CD4-positive, alpha-beta memory T cell (primary cell): ENCODE measurements around the gene XPNPEP2. TPM values are rescaled to one million over a fixed set of nuclear protein-coding genes. Genes with fewer than 3 reads are reported as not detected.

Experiments
- CTCF ChIA-PET: fragments of 350-600 bp; sonication (Branson Sonifier 250); formaldehyde crosslinking; loops from one replicate; lab custom pipeline; 2021; ENCODE audit warnings: inconsistent platforms; ENCODE audit not compliant: partially characterized antibody; lab: Charles Lee
- POLR2A ChIA-PET: fragments of 350-600 bp; sonication (Branson Sonifier 250); formaldehyde crosslinking; loops from one replicate; lab custom pipeline; 2021; ENCODE audit not compliant: partially characterized antibody; lab: Charles Lee
- DNase-seq, 5 donors: peaks; one replicate each; pipeline versions ENCODE4 v3.0.0 to v3.0.0-alpha.2; 2020 to 2022; ENCODE audit warnings: mixed read lengths in 1 of 5
- H3K27ac ChIP-seq: one replicate; pipeline ENCODE4 v1.7.0; 2013; ENCODE audit warnings: low read depth, low read length
- H3K27me3 ChIP-seq: 2 replicates; pipeline ENCODE4 v1.7.0; 2013; ENCODE audit warnings: mild to moderate bottlenecking, low read length, moderate library complexity; ENCODE audit not compliant: insufficient read depth
- H3K36me3 ChIP-seq: 2 replicates; pipeline ENCODE4 v1.7.0; 2013; ENCODE audit warnings: mild to moderate bottlenecking, low read length, moderate library complexity; ENCODE audit not compliant: insufficient read depth
- H3K4me1 ChIP-seq: 2 replicates; pipeline ENCODE4 v1.7.0; 2013; ENCODE audit warnings: mild to moderate bottlenecking, low read length, moderate library complexity; ENCODE audit not compliant: insufficient read depth
- H3K4me3 ChIP-seq, 2 donors: one replicate each; pipeline ENCODE4 v1.7.0; 2013; ENCODE audit warnings: low read length in 2 of 2, mild to moderate bottlenecking in 1 of 2
- H3K9me3 ChIP-seq, 2 donors: one replicate each; pipeline ENCODE4 v1.7.0; 2013; ENCODE audit warnings: low read length in 2 of 2, control low read depth in 1 of 2; ENCODE audit not compliant: control insufficient read depth in 1 of 2
- H3K27ac Mint-ChIP-seq, 7 donors: one replicate each; pipeline ENCODE4 v1.8.0; 2020 to 2021; ENCODE audit warnings: mixed read lengths in 7 of 7, mild to moderate bottlenecking in 6 of 7, inconsistent platforms in 3 of 7, moderate library complexity in 3 of 7
- H3K27me3 Mint-ChIP-seq, 2 donors: one replicate each; pipeline ENCODE4 v1.8.0; 2020 to 2021; ENCODE audit warnings: mixed read lengths in 2 of 2
- H3K36me3 Mint-ChIP-seq, 2 donors: one replicate each; pipeline ENCODE4 v1.8.0; 2020 to 2021; ENCODE audit warnings: mixed read lengths in 2 of 2, inconsistent platforms in 1 of 2, mild to moderate bottlenecking in 1 of 2
- H3K4me1 Mint-ChIP-seq, 4 donors: one replicate each; pipeline ENCODE4 v1.8.0; 2020 to 2021; ENCODE audit warnings: mixed read lengths in 4 of 4, mild to moderate bottlenecking in 1 of 4
- H3K4me3 Mint-ChIP-seq, 8 donors: one replicate each; pipeline ENCODE4 v1.8.0; 2020 to 2021; ENCODE audit warnings: mixed read lengths in 8 of 8, mild to moderate bottlenecking in 7 of 8, moderate library complexity in 6 of 8, inconsistent platforms in 3 of 8
- H3K9me3 Mint-ChIP-seq, 8 donors: one replicate each; pipeline ENCODE4 v1.8.0; 2020 to 2021; ENCODE audit warnings: mixed read lengths in 8 of 8, mild to moderate bottlenecking in 5 of 8, inconsistent platforms in 3 of 8, moderate library complexity in 1 of 8
- intact Hi-C: fragments of 100-400 bp; cut with micrococcal nuclease; formaldehyde crosslinking; loops from one replicate; pipeline ENCODE4 v1.15.1; 2023
- polyA plus RNA-seq, 2 donors: library from polyadenylated mRNA; unstranded; fragments of 300-500 nt; fragmentation: Illumina TruSeq; gene quantifications; one replicate each; pipeline ENCODE4 v1.2.3, GENCODE V29; 2021
- total RNA-seq, 2 experiments: library from RNA; stranded (reverse); gene quantifications; one replicate each; pipeline ENCODE4 v1.2.3, GENCODE V29; 2021

The XPNPEP2 gene
- total and polyA plus RNA-seq, 4 experiments from 2014 or later = 0.32 to 0.90 (median 0.41) TPM

DNA sequence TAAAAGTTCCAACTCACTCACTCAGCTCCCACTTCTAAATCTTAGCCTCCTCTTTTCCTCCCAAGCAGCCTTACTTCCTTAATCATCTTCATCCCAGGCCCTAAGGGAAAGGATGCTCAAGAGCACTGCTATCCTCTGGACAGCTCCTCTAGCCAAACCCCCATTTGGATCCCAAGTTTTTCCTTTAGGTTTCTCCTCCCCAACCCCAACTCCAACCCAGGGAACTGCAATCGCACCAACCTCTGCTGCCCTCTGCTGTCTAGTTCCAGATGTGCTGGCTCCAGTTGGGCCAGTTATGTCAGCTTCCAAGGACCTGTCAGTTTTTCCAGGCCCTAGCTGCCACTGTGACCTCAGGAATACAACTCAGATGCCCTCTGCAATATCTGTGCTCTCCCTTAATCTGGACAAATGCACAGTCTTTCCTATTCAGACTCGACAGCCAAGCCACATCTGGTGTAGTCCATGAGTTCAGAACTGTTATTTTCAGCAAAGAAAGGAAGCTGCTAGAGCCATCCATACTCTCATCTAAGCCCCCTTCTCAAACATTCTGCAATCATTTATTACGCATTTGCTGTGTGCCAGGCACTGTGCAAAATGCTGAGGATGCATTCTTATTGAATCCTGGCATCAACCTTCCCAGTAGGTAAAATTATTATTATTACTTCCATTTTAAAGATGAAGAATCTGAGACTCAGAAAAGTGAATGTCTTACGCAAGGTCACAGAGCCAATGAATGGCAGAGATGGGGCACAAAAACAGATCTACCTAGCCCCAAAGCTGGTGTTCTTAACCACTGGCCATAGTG is 12.3 kb upstream of the XPNPEP2 start:
- Mint-ChIP-seq H3K27me3 (no peaks in the 10 kb centered on the region), H3K36me3 (no peaks in the 10 kb centered on the region), H3K4me3 (no peak overlapping the region), H3K27ac (peak overlapping the region in 2 of 7 donors; percentile 50 to 73), H3K4me1 (peaks cover 27 to 46% (median 34%) of the 10 kb centered on the region in 4 donors), H3K9me3 (peaks cover 0 to 3% (median 0%) of the 10 kb centered on the region in 8 donors)
- ChIA-PET CTCF (interaction anchor here (0.6 to 3.6 kb wide), 25 partner anchors 9 to 265 kb away, joined by 3 to 18 read pairs (median 6); partner anchors contain the start of genes APLN and XPNPEP2), POLR2A (interaction anchor here (0.6 to 1.7 kb wide), 10 partner anchors 10 to 90 kb away, joined by 3 to 7 read pairs (median 4); no protein-coding TSS in a partner anchor)
- H3K27me3 ChIP-seq = no peaks in the 10 kb centered on the region
- DNase-seq = peak in 2 of 5 donors; percentile 18 to 24
- H3K9me3 ChIP-seq = no peaks in the 10 kb centered on the region
- no peaks in the 10 kb centered on the region for H3K36me3 ChIP-seq
- no peak overlapping the region for H3K27ac ChIP-seq
- H3K4me3 ChIP-seq = no peak overlapping the region
- H3K4me1 ChIP-seq = peaks cover 26% of the 10 kb centered on the region
- intact Hi-C loops = loop anchor here (1.0 to 5.0 kb wide), 3 partner anchors 69 to 97 kb away; no protein-coding TSS in a partner anchor

DNA sequence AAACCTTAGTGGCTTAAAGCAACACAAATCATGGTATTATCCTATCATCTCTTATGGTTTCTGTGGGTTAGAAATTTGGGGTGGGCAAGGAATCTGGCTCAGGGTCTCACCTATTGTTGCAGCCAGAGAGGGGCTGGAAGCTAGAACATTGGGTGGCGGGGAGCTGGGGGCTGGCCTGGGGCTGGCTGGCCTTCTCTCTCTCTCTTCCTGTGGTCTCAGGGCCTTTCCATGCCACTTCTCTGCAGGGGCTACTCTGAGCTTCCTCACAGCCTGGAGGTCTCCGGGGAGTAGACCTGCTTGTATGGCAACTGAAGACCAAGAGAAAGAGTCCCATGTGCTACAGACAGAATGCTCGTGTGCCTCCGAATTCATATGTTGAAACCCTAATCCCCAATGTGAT is 10.7 kb upstream of the XPNPEP2 start:
- CTCF ChIA-PET = interaction anchor here (2.8 to 3.0 kb wide), 2 partner anchors 9 to 95 kb away, joined by 16 to 18 read pairs; partner anchors contain the start of gene XPNPEP2
- H3K27me3 ChIP-seq = no peaks in the 10 kb centered on the region
- peaks cover 0 to 3% (median 0%) of the 10 kb centered on the region in 8 donors for H3K9me3 Mint-ChIP-seq

DNA sequence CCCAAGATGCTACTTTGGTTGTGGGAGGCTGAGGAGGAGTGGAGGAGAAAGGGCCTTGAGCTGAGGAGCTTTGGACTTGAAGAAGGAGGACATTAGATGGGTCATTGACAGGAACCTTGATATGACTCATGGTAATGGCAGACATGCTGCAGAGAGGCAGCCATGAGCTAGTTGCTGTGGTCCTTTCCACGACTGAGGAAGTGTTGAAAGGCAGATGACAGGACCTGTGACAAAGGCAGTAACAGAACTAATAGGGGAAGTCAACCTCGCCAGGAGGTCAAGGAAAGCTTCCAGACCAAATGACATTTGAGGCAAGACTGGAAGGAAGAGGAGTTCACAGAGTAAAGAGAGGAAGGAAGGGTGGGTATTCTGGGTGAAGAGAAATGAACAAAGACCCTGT is 7.6 kb upstream of the XPNPEP2 start:
- no peak for DNase-seq
- intact Hi-C loops = no loop called here
- ChIA-PET CTCF (interaction anchor here (1.6 kb wide), 1 partner anchor 92 kb away, joined by 4 read pairs; no protein-coding TSS in a partner anchor), POLR2A (interaction anchor here (0.9 to 1.0 kb wide), 2 partner anchors 49 to 50 kb away, joined by 3 to 5 read pairs; partner anchors contain the start of gene SASH3)
- H3K9me3 ChIP-seq = no peaks in the 10 kb centered on the region
- Mint-ChIP-seq H3K36me3 (no peaks in the 10 kb centered on the region), H3K4me1 (peaks cover 20 to 35% (median 30%) of the 10 kb centered on the region in 4 donors), H3K9me3 (peaks cover 0 to 3% (median 0%) of the 10 kb centered on the region in 8 donors), H3K4me3 (peak overlapping the region in 3 of 8 donors; percentile 33 to 65 (median 49)), H3K27me3 (no peaks in the 10 kb centered on the region), H3K27ac (peak overlapping the region in 4 of 7 donors; percentile 8 to 86 (median 82))
- H3K27ac ChIP-seq = no peak overlapping the region
- H3K36me3 ChIP-seq = no peaks in the 10 kb centered on the region
- H3K4me1 ChIP-seq = peaks cover 20% of the 10 kb centered on the region
- no peak overlapping the region for H3K4me3 ChIP-seq
- no peaks in the 10 kb centered on the region for H3K27me3 ChIP-seq

More for the DNA sequence above, 10.7 kb upstream of the XPNPEP2 start:
- no peak for DNase-seq
- H3K27ac Mint-ChIP-seq = no peak overlapping the region
- no peaks in the 10 kb centered on the region for H3K27me3 Mint-ChIP-seq
- no peaks in the 10 kb centered on the region for H3K36me3 Mint-ChIP-seq
- H3K4me3 Mint-ChIP-seq = no peak overlapping the region
- Histone ChIP-seq H3K36me3 (no peaks in the 10 kb centered on the region), H3K4me1 (peaks cover 15% of the 10 kb centered on the region), H3K27ac (no peak overlapping the region), H3K4me3 (no peak overlapping the region), H3K9me3 (no peaks in the 10 kb centered on the region)
- H3K4me1 Mint-ChIP-seq = peaks cover 21 to 36% (median 26%) of the 10 kb centered on the region in 4 donors
- POLR2A ChIA-PET = no interaction called here
- intact Hi-C loops = loop anchor here (5.0 kb wide), 1 partner anchor 71 kb away; no protein-coding TSS in a partner anchor

DNA sequence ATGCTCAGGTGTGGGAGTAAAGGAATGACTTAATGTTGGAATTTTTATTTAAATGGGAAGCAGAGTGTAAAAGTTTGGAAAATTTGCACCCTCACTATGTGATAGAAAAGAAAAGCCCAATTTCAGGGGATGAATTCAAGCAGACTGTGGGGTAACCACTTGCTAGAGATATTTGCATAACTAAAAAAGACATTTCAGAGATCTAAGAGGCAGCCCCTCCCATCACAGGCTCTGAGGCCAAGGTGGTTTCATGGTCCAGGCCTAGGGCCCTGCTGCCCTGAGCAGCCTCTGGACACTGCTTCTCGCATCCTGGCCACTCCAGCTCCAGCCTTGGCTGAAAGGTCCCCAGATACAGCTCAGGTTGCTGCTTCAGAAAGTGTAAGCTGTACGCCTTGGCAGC is 5.9 kb upstream of the XPNPEP2 start:
- no peaks in the 10 kb centered on the region for H3K27me3 Mint-ChIP-seq
- DNase-seq = no peak
- intact Hi-C loops = no loop called here
- Histone ChIP-seq H3K27ac (no peak overlapping the region), H3K9me3 (no peaks in the 10 kb centered on the region), H3K4me3 (no peak overlapping the region), H3K27me3 (no peaks in the 10 kb centered on the region), H3K4me1 (peaks cover 30% of the 10 kb centered on the region), H3K36me3 (no peaks in the 10 kb centered on the region)
- H3K4me1 Mint-ChIP-seq = peaks cover 21 to 40% (median 30%) of the 10 kb centered on the region in 4 donors
- no peak overlapping the region for H3K4me3 Mint-ChIP-seq
- ChIA-PET POLR2A (no interaction called here), CTCF (no interaction called here)
- no peak overlapping the region for H3K27ac Mint-ChIP-seq
- peaks cover 0 to 3% (median 0%) of the 10 kb centered on the region in 8 donors for H3K9me3 Mint-ChIP-seq
- H3K36me3 Mint-ChIP-seq = no peaks in the 10 kb centered on the region

DNA sequence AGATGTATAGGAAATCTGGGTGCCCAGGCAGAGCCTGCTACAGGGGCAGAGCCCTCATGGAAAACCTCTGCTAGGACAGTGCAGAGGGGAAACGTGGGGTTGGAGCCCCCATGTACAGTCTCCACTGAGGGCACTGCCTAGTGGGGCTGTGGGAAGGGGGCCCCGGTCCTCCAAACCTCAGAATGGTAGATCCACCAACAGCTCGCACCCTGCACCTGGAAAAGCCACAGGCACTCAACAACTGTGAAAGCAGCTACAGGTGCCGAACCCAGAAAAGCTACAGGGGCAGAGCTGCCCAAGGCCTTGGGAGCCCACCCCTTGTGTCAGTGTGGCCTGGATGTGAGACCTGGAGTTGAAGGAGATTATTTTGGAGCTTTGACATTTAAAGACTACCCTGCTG is 5.4 kb upstream of the XPNPEP2 start:
- DNase-seq = no peak
- Mint-ChIP-seq H3K27me3 (no peaks in the 10 kb centered on the region), H3K27ac (no peak overlapping the region), H3K36me3 (no peaks in the 10 kb centered on the region), H3K4me1 (peaks cover 21 to 44% (median 32%) of the 10 kb centered on the region in 4 donors), H3K9me3 (peaks cover 0 to 3% (median 0%) of the 10 kb centered on the region in 8 donors), H3K4me3 (no peak overlapping the region)
- ChIA-PET POLR2A (no interaction called here), CTCF (interaction anchor here (0.6 kb wide), 1 partner anchor 49 kb away, joined by 3 read pairs; no protein-coding TSS in a partner anchor)
- Histone ChIP-seq H3K27me3 (no peaks in the 10 kb centered on the region), H3K4me3 (no peak overlapping the region), H3K27ac (no peak overlapping the region), H3K36me3 (no peaks in the 10 kb centered on the region), H3K9me3 (no peaks in the 10 kb centered on the region), H3K4me1 (peaks cover 35% of the 10 kb centered on the region)
- intact Hi-C loops = no loop called here

DNA sequence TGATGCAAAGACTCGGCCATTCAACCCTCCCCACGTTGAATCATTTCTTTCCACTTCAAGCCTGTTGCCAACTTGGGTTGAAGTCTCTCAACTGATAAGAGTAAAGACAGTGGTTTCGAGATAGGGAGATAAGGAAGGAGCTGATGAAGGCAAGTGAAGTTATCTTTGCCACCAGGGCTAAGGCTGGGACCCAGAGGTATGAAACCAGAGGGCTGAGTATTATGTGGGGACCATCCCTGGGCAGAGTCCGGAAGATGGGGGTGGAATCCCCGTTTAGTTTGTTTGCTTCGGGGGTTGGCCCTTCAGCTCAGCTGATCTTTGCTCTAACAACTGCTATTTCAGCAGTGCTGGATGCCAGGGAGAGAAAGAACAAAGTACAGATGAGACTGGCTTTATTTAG is 2.3 kb upstream of the XPNPEP2 start:
- intact Hi-C loops = loop anchor here (5.0 kb wide), 1 partner anchor 46 kb away; no protein-coding TSS in a partner anchor

More for the DNA sequence above, 2.3 kb upstream of the XPNPEP2 start:
- peak overlapping the region in 6 of 8 donors; percentile 8 to 58 (median 38) for H3K4me3 Mint-ChIP-seq
- H3K9me3 Mint-ChIP-seq = no peaks in the 10 kb centered on the region
- H3K4me1 Mint-ChIP-seq = peaks cover 12 to 35% (median 21%) of the 10 kb centered on the region in 4 donors
- H3K4me1 ChIP-seq = peaks cover 27% of the 10 kb centered on the region
- no peak overlapping the region for H3K27ac ChIP-seq
- H3K4me3 ChIP-seq = no peak overlapping the region
- no peaks in the 10 kb centered on the region for H3K27me3 ChIP-seq
- no peaks in the 10 kb centered on the region for H3K36me3 Mint-ChIP-seq
- peak in 3 of 5 donors; percentile 18 to 52 (median 28) for DNase-seq
- H3K27ac Mint-ChIP-seq = peak overlapping the region in 6 of 7 donors; percentile 17 to 66 (median 39)
- POLR2A ChIA-PET = interaction anchor here (0.6 to 2.4 kb wide), 7 partner anchors 10 to 58 kb away, joined by 3 to 21 read pairs (median 5); partner anchors contain the start of gene SASH3
- CTCF ChIA-PET = interaction anchor here (0.7 to 2.9 kb wide), 8 partner anchors 10 to 109 kb away, joined by 3 to 16 read pairs (median 5); no protein-coding TSS in a partner anchor
- no peaks in the 10 kb centered on the region for H3K36me3 ChIP-seq
- H3K9me3 ChIP-seq = no peaks in the 10 kb centered on the region
- no peaks in the 10 kb centered on the region for H3K27me3 Mint-ChIP-seq
